Endothelial cell of umbilical vein (primary cell): ENCODE data around the gene FAM53B. TPM values are rescaled to one million over a fixed set of nuclear protein-coding genes. Genes with fewer than 3 reads are reported as not detected.

Experiments
- BruUV-seq: library from RNA; stranded (reverse); fragments of 400-500 nt; replicated peaks from 2 replicates; lab custom pipeline; 2021; lab: Mats Ljungman, UMichigan
- CTCF ChIA-PET: fragments of 300-600, 350-600 bp; sonication (Branson Sonifier 250); formaldehyde crosslinking; loops from one replicate; lab custom pipeline; 2021; ENCODE audit warnings: antibody characterized with exemption, inconsistent platforms; lab: Charles Lee
- POLR2A ChIA-PET: fragments of 300-600, 350-600 bp; sonication (Branson Sonifier 250); formaldehyde crosslinking; loops from one replicate; lab custom pipeline; 2021; ENCODE audit warnings: antibody characterized with exemption, inconsistent platforms; lab: Charles Lee
- DNase-seq: peaks from one replicate; pipeline ENCODE4 v3.0.0-alpha.2; 2011; ENCODE audit warnings: low read depth, low spot score
- FAIRE-seq: peaks from 2 replicates; lab custom pipeline; 2011; peaks lifted over from hg19 to GRCh38; lab: Jason Lieb, UNC
- H2AFZ ChIP-seq: 2 replicates; pipeline ENCODE4 v1.6.0; 2012; ENCODE audit warnings: low read depth, low read length, control low read depth, inconsistent platforms
- H3K27ac ChIP-seq: 2 replicates; pipeline ENCODE4 v1.5.1; 2011; ENCODE audit warnings: low read depth, mild to moderate bottlenecking, control low read depth, low read length, moderate library complexity; ENCODE audit not compliant: insufficient read depth
- H3K27me3 ChIP-seq, 2 experiments: 2 replicates each; pipeline versions ENCODE4 v1.6.0 to v1.6.1; 2011; ENCODE audit warnings: low read length in 2 of 2, mixed read lengths in 1 of 2; ENCODE audit not compliant: control insufficient read depth in 2 of 2, insufficient read depth in 2 of 2
- H3K36me3 ChIP-seq, 2 experiments: 2 replicates in 1 of 2; 3 replicates in 1 of 2; pipeline ENCODE4 v1.5.1; 2011; ENCODE audit warnings: low read length in 2 of 2, mild to moderate bottlenecking in 1 of 2, moderate library complexity in 1 of 2; ENCODE audit not compliant: control insufficient read depth in 2 of 2, insufficient read depth in 2 of 2; ENCODE audit errors: extremely low read depth in 1 of 2
- H3K4me1 ChIP-seq: 3 replicates; pipeline ENCODE4 v1.5.1; 2011; ENCODE audit warnings: mild to moderate bottlenecking, low read length; ENCODE audit not compliant: control insufficient read depth, insufficient read depth; ENCODE audit errors: extremely low read depth
- H3K4me2 ChIP-seq: 2 replicates; pipeline ENCODE4 v1.6.1; 2011; ENCODE audit warnings: low read length, control low read depth, mixed read lengths; ENCODE audit not compliant: insufficient read depth
- H3K4me3 ChIP-seq, 3 experiments: fragments of 200-600 bp in 1 of 3; sonication (generic), shearing (Covaris generic) in 1 of 3; replicated peaks in 1 of 3; 2 replicates each; pipeline ENCODE4 v1.5.1; 2011 to 2016; ENCODE audit warnings: control low read depth in 3 of 3, low read length in 3 of 3, mild to moderate bottlenecking in 2 of 3, inconsistent platforms in 1 of 3, low read depth in 1 of 3, moderate library complexity in 1 of 3; ENCODE audit not compliant: insufficient read depth in 1 of 3
- H3K79me2 ChIP-seq: 2 replicates; pipeline ENCODE4 v1.6.0; 2012; ENCODE audit warnings: low read length, inconsistent platforms; ENCODE audit not compliant: control insufficient read depth, insufficient read depth
- H3K9ac ChIP-seq: replicated peaks from 2 replicates; pipeline ENCODE3; 2011; ENCODE audit warnings: low read length, control low read depth; ENCODE audit not compliant: insufficient read depth; ENCODE audit errors: extremely low read depth
- H3K9me1 ChIP-seq: replicated peaks from 3 replicates; pipeline ENCODE4 v1.6.0; 2011; ENCODE audit warnings: mild to moderate bottlenecking, low read length; ENCODE audit not compliant: control insufficient read depth, insufficient read depth; ENCODE audit errors: extremely low read depth
- H3K9me3 ChIP-seq: replicated peaks from 2 replicates; pipeline ENCODE4 v1.5.1; 2012; ENCODE audit warnings: low read length, inconsistent platforms; ENCODE audit not compliant: control insufficient read depth, insufficient read depth
- H4K20me1 ChIP-seq: replicated peaks from 2 replicates; pipeline ENCODE3; 2011; ENCODE audit warnings: mild to moderate bottlenecking, low read length; ENCODE audit not compliant: control insufficient read depth, insufficient read depth; ENCODE audit errors: extremely low read depth
- CTCF ChIP-seq, 2 donors: IDR thresholded peaks; 1 replicate in 1 of 2; 2 replicates in 1 of 2; pipeline ENCODE4 v1.5.1; 2011; ENCODE audit warnings: low read length in 2 of 2, mild to moderate bottlenecking in 2 of 2, moderate library complexity in 2 of 2, control low read depth in 1 of 2, inconsistent platforms in 1 of 2, low read depth in 1 of 2; ENCODE audit not compliant: insufficient read depth in 1 of 2; ENCODE audit errors: extremely low read depth in 1 of 2
- EZH2 ChIP-seq: IDR thresholded peaks from 2 replicates; pipeline ENCODE4 v1.6.1; 2012; ENCODE audit warnings: borderline replicate concordance, low read depth, mild to moderate bottlenecking, moderate library complexity, low read length, inconsistent platforms; ENCODE audit not compliant: severe bottlenecking
- GATA2 ChIP-seq: IDR thresholded peaks from 2 replicates; pipeline ENCODE4 v1.7.0; 2011; ENCODE audit warnings: low read depth, mild to moderate bottlenecking, moderate library complexity, mixed read lengths, low read length; ENCODE audit not compliant: insufficient read length, insufficient read depth
- POLR2A ChIP-seq: IDR thresholded peaks from 2 replicates; pipeline ENCODE4 v1.6.1; 2012; ENCODE audit warnings: low read depth, mild to moderate bottlenecking, control low read depth, low read length
- POLR2AphosphoS5 ChIP-seq: IDR thresholded peaks from 2 replicates; pipeline ENCODE4 v1.6.1; 2012; ENCODE audit warnings: low read depth, mild to moderate bottlenecking, control low read depth, low read length, moderate library complexity; ENCODE audit not compliant: insufficient read depth
- dilution Hi-C: fragments of 300-500 bp; cut with MboI; formaldehyde crosslinking; loops from one replicate; pipeline ENCODE4 v1.15.0; 2019; ENCODE audit warnings: low sequenced_read_pairs; ENCODE audit not compliant: extremely low pct_ligation_motif_present
- intact Hi-C: fragments of 100-400 bp; cut with micrococcal nuclease; formaldehyde crosslinking; loops from one replicate; pipeline ENCODE4 v1.10.0; 2022
- polyA plus RNA-seq, 4 experiments: library from polyadenylated mRNA; depleted of rRNA in 3 of 4; stranded (reverse) in 3 of 4; unstranded in 1 of 4; fragments of >200 nt; gene quantifications; 2 replicates each; pipeline versions ENCODE4 v1.2.1 to v1.2.3, GENCODE V29; 2011 to 2012; ENCODE audit warnings: missing spikeins in 1 of 4
- total RNA-seq: library from RNA; stranded (reverse); gene quantifications from 2 replicates; pipeline ENCODE4 v1.2.3, GENCODE V29; 2021
- TF ChIP-seq, protein P1 (sequence below): IDR thresholded peaks from 2 replicates; pipeline ENCODE4 v1.6.1; 2011; ENCODE audit not compliant: insufficient read depth, insufficient read length

FAM53B gene
- total and polyA plus RNA-seq, 2 donors (not counting 3 experiments of a cell fraction or from before 2014, with no cell fraction given) = 8.5 to 21.1 TPM

- FAIRE-seq (no peak), DNase-seq (no peak)
- H3K36me3 ChIP-seq = peaks cover 0 to 3% of the 10 kb centered on the region in 2 experiments
- peaks cover 20% of the 10 kb centered on the region for H3K4me1 ChIP-seq
- H3K4me3 ChIP-seq = no peak overlapping the region
- TF ChIP-seq EZH2 = no peak
- TF ChIP-seq GATA2 = no peak
- TF ChIP-seq POLR2AphosphoS5 = no peak
- TF ChIP-seq CTCF (IDR thresholded peaks at IDR 0.05; ENCODE audit: extremely low read depth in 1 of 2, insufficient read depth in 1 of 2, low read depth in 1 of 2, low read length in 2 of 2) = no peak
- TF ChIP-seq, protein P1, sequence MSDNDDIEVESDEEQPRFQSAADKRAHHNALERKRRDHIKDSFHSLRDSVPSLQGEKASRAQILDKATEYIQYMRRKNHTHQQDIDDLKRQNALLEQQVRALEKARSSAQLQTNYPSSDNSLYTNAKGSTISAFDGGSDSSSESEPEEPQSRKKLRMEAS = no peak
- no peak for TF ChIP-seq POLR2A
- intact Hi-C loops = no loop called here
- CTCF ChIA-PET = interaction anchor here (1.0 to 6.2 kb wide), 4 partner anchors 11 to 39 kb away, joined by 4 to 61 read pairs (median 12); no protein-coding TSS in a partner anchor
- no peak overlapping the region for H3K27ac ChIP-seq
- H3K9me3 ChIP-seq = no peaks in the 10 kb centered on the region
- H4K20me1 ChIP-seq = no peaks in the 10 kb centered on the region
- no peak overlapping the region for H3K4me2 ChIP-seq
- POLR2A ChIA-PET = no interaction called here
- H3K9me1 ChIP-seq = no peaks in the 10 kb centered on the region
- dilution Hi-C loops = no loop called here
- no peak overlapping the region for H3K9ac ChIP-seq
- no peaks in the 10 kb centered on the region for H3K27me3 ChIP-seq
- H2AFZ ChIP-seq = no peak overlapping the region
- no TSS peak for BruUV-seq
- H3K79me2 ChIP-seq = peaks cover 4% of the 10 kb centered on the region
Observed at GRCh38 chr10:124706462-124707143, 37.6 kb downstream of the FAM53B start.
